HG03558 (cell line): Measurements from ENCODE around the gene ASCC3.
A peak's percentile ranks its signal among the peaks of the same experiment; 100 is the strongest.
"Not testable (repeated sequence)": the region's sequence is repeated elsewhere in the genome, so short reads cannot be mapped to it uniquely, and the experiment has no call there.

Source experiments
- ATAC-seq: cut with Tn5 transposase; IDR thresholded peaks from one replicate; pipeline ENCODE4 v1.9.1; 2021; ENCODE audit warnings: moderate number of reproducible peaks; ENCODE audit not compliant: unreplicated experiment; ENCODE audit errors: extremely low read depth

ASCC3 gene

DNA sequence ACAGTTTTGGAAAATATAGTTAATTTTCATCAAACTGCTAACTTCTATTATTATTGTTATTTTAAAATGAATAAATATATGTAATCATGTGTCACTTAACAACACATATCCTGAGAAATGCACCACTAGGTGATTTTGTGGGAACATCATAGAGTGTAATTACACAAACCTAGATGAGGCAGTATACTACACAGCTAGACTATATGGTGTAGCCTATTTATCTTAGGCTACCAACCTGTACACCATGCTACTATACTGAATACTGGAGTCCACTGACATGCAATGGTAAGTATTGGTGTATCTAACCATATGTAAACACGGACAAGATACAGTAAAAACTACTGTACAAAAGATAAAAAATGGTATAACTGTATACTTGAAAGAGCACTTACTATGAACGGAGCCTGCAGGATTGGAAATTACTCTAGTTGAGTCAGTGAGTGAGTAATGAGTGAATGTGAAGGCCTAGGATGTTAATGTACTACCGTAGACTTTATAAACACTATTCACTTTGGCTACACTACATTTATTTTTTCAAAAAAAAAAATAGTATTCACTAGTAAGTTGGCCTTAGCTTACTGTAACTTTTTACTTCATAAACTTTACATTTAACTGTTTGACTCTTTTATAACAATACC lies 72.4 kb downstream of the ASCC3 start:
- no peak for ATAC-seq

DNA sequence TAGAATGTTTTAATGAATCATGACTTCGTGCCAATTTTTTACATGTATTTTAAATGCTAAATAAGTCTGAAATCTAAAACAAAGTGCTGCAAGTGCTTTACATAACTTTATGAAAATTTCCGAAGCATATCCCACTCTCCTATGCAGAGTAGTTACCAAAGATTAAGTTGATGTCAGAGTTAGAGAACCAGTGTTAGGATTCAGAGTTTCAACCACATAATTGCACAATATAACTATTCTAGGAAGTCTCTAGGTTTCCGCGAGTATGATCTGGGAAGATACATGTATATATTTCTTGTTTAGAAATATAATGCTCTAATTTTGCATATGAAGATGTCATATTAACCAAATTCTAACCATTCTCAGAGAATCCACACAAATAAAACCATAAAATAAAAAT lies 74.8 kb downstream of the ASCC3 start:
- ATAC-seq = no peak

DNA sequence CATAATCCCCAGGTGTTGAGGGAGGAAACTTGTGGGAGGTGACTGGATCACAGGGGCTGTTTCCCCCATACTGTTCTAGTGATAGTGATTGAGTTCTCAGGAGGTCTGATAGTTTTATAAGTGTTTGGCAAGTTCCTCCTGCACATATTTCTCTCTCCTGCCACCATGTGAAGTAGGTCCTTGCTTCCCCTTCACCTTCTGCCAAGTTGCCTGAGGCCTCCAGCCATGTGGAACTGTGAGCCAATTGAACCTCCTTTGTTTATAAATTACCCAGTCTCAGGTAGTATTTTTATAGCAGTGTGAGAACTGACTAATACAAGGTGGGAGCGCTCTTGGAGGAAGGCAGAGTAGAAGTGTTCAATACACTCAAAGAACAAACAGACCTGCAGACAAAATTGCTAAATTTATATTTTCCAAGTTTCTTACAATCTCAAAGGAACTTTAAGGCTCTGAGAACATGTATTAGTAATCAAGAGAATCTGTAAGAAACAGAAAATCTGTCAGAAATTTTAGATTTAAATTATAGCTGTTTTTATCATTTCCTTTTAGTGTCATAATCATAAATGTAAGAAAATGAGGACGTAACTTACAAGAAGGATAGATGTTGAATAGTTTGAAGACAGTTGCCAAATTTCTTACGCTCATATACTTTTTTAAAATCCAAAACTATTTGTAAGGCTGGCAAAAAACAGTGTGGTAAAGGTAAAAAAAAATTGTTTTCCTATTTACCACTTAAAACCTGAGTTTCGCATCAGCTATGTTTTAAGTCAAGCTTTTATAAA lies 77.7 kb downstream of the ASCC3 start:
- no peak for ATAC-seq

GRCh38 chr6:100801036-100801435 lies 80.1 kb downstream of the ASCC3 start:
- ATAC-seq = no peak

DNA sequence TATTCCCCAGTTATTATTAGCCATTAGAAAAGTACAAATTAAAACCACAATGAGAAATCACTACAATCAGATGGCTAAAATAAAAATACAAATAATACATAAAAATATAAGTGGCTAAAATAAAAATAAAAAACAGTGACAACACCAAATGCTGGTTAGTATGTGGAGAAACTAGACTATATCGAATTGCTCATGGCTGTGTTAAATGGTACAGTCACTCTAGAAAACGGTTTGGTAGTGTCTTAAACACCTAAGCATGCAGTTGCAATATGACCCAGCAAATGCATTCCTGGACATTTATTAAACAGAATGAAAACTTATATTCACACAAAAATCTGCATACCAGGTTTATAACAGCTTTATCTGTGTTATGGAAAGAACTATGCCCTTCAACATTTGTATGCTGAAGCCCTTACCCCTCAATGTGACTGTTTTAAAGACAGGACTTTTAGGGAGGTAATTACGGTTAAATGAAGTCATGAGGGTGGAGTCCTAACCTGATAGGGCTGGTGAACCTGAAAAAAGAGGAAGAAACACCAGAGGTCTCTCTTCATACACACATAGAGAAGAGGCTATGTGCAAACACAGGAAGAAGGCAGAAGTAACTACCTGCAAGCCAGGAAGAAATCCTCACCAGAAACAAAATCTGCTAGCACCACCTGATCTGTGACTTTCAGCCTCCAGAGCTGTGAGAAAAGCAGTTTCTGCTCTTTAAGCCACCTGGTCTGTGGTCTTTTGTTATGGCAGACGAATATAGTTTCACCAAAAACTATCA lies 84.9 kb downstream of the ASCC3 start:
- ATAC-seq = peak; percentile 83

- no peak for ATAC-seq
These were observed 91.0 kb downstream of the ASCC3 start for GRCh38 chr6:100790084-100790483.

GRCh38 chr6:100785982-100786381 lies 95.1 kb downstream of the ASCC3 start:
- no peak for ATAC-seq

GRCh38 chr6:100780648-100781047 lies 100.5 kb downstream of the ASCC3 start:
- ATAC-seq = no peak

DNA sequence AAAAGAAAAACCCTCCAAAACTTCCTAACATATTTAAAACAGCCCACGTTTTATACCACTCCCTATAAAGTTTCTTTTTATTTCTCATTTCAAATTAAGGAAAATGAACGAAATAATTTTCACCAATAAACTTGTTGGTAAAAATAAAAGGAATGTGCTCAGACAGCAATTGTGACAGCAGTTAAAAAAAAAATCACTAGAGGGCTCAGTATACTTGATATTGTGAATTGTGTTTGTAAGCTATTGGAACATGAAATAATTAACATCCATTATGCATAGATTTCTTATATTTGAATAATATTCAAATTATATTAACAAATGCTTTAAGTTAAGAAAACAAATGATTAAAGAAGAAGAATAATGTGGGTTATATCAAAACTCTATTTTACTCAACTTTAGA lies 105.5 kb downstream of the ASCC3 start:
- no peak for ATAC-seq

- ATAC-seq = no peak
These were observed 106.4 kb downstream of the ASCC3 start for GRCh38 chr6:100774681-100775080.

DNA sequence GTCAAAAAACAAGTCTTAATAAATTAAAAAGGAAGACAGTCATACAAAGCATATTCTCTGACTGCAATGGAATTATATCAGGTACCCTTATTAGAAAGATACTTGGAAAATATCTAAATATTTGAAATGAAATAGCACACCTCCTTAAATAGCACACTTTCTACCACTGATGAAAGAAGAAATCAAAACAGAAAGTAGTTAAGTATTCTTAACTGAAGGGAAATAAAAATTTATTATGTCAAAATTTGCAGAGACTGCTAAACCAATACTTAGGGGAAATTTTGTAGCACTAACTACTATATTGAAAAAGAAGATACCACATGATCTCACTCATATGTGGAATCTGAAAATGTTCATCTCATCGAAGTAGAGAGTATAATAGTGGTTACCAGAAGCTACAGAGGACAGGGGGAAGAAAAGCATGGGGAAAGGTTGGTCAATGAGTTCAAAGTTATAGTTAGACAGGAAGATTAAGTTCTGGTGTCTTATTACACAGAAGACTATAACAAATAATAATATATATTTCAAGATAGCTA lies 112.2 kb downstream of the ASCC3 start:
- no peak for ATAC-seq

GRCh38 chr6:100763617-100764241 lies 117.4 kb downstream of the ASCC3 start:
- ATAC-seq = no peak

DNA sequence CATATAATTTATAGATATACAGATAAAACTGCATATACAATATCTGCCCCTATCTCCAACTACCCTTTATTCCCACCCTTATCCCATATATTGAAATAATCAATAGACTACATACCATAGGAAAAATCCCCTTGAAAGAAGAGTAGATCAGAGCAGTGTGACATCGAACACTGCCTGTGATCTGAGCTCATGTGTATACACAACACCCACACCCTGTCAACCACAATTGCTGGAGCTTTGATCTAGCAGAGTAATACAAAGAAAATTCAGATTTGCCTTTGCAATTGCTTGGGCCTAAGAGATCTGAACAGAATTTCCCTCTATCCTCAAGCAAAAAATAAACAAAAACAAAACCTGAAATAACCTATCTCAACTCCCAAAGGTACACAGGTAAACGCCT lies 119.3 kb downstream of the ASCC3 start:
- no peak for ATAC-seq

- ATAC-seq = not testable (repeated sequence)
These were observed 122.7 kb downstream of the ASCC3 start for GRCh38 chr6:100758386-100758785.

DNA sequence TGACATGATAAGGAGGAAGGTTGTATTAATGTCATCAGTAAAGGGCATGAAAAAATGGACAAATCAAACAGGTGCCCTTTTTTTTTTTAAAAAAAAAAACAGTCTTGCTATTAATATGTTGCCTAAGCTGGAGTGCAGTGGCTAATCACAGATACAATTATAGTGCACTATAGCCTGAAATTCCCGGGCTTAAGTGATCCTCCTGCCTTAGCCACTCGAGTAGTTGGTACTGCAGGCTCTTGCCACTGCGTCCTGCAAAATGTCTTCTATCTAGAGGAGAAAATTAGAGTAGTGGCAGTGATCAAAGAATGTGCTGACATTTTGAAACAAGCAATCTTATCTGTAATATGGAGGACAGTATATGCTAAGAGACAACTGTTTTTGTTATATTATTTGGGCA lies 127.7 kb downstream of the ASCC3 start:
- ATAC-seq = no peak

DNA sequence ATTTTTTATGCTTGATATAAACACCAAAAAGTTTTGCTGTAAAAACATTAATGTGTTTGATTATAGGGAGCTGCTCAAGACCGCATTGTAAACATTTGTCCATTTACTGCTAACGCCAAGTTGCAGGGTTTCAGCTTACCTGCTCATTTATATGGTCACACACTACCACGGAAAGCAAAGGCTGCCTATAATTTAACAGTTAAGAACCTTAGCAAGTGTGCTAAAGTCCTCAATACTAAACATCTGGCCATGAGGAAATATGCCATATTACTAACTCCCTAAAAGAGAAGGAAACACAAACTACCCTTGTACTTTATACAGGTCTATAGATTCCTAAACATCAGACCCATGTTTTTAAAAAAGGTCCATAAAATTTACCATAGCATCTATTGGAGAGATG lies 129.5 kb downstream of the ASCC3 start:
- no peak for ATAC-seq

- no peak for ATAC-seq
These were observed 135.6 kb downstream of the ASCC3 start for GRCh38 chr6:100745419-100746041.

- no peak for ATAC-seq
These were observed 140.7 kb downstream of the ASCC3 start for GRCh38 chr6:100740439-100740838.

DNA sequence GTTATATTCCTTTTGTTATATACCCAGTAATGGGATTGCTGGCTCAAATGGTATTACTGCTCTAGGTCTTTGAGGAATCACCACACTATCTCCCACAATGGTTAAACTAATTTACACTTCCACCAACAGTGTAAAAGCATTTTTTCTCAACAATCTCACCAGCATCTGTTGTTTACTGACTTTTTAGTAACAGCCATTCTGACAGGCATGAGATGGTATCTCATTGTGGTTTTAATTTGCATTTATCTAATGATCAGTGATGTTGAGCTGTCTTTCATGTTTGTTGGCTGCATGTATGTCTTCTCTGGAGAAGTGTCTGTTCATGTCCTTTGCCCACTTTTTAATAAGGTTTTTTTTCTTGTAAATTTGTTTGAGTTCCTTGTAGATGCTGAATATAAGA lies 143.4 kb downstream of the ASCC3 start:
- ATAC-seq = not testable (repeated sequence)

GRCh38 chr6:100731411-100731810 lies 149.7 kb downstream of the ASCC3 start:
- no peak for ATAC-seq
